PC-3 (cell line): ENCODE results near the gene DROSHA. TPM values are rescaled to one million over a fixed set of nuclear protein-coding genes. Genes with fewer than 3 reads are reported as not detected.

Experiments used
- ATAC-seq: fragments of 200-7000 bp; cut with Tn5 transposase; 2 replicates; pipeline ENCODE4 v1.9.1; 2020; ENCODE audit warnings: mild to moderate bottlenecking, moderate library complexity
- BruUV-seq: library from RNA; stranded (reverse); fragments of 400-500 nt; replicated peaks from 2 replicates; lab custom pipeline; 2021; lab: Mats Ljungman, UMichigan
- CTCF ChIA-PET: fragments of 300-600 bp; sonication (Branson Sonifier 250); formaldehyde crosslinking; loops from one replicate; lab custom pipeline; 2022; ENCODE audit warnings: antibody characterized with exemption; lab: Charles Lee
- POLR2A ChIA-PET: fragments of 300-600 bp; sonication (Branson Sonifier 250); formaldehyde crosslinking; loops from one replicate; lab custom pipeline; 2022; ENCODE audit warnings: antibody characterized with exemption; ENCODE audit not compliant: unreplicated experiment; lab: Charles Lee
- DNase-seq: peaks from one replicate; pipeline ENCODE4 v3.0.0-alpha.2; 2015
- H2AFZ ChIP-seq: fragments of 300-600 bp; sonication (generic); 2 replicates; pipeline ENCODE4 v1.6.0; 2016; ENCODE audit warnings: antibody characterized with exemption, low read length
- H3F3A ChIP-seq: fragments of 300-600 bp; sonication (generic); one replicate; pipeline ENCODE4 v1.6.0; 2017; ENCODE audit warnings: antibody characterized with exemption, low read length, control low read depth, mild to moderate bottlenecking; ENCODE audit not compliant: unreplicated experiment
- H3K27ac ChIP-seq: fragments of 300-600 bp; sonication (generic); 2 replicates; pipeline ENCODE4 v1.5.1; 2016; ENCODE audit warnings: mild to moderate bottlenecking, low read length
- H3K27me3 ChIP-seq: fragments of 300-600 bp; sonication (generic); 2 replicates; pipeline ENCODE4 v1.6.1; 2016; ENCODE audit warnings: low read length, mixed read lengths
- H3K36me3 ChIP-seq: fragments of 300-600 bp; sonication (generic); 2 replicates; pipeline ENCODE4 v1.6.1; 2016; ENCODE audit warnings: low read depth, mixed run types, low read length, mixed read lengths
- H3K4me1 ChIP-seq: fragments of 300-600 bp; sonication (generic); 2 replicates; pipeline ENCODE4 v1.5.1; 2016; ENCODE audit warnings: low read length; ENCODE audit not compliant: insufficient read depth
- H3K4me2 ChIP-seq: fragments of 300-600 bp; sonication (generic); 2 replicates; pipeline ENCODE4 v1.6.0; 2016; ENCODE audit warnings: low read length
- H3K4me3 ChIP-seq: fragments of 300-600 bp; sonication (generic); 2 replicates; pipeline ENCODE4 v1.5.1; 2016; ENCODE audit warnings: mild to moderate bottlenecking, low read length, mixed read lengths
- H3K79me2 ChIP-seq: fragments of 300-600 bp; sonication (generic); 2 replicates; pipeline ENCODE4 v1.6.1; 2017; ENCODE audit warnings: low read length, mixed read lengths
- H3K9ac ChIP-seq: fragments of 300-600 bp; sonication (generic); 2 replicates; pipeline ENCODE4 v1.6.0; 2016; ENCODE audit warnings: mild to moderate bottlenecking, low read length
- H3K9me2 ChIP-seq: fragments of 300-600 bp; sonication (generic); replicated peaks from 2 replicates; pipeline ENCODE4 v1.6.1; 2016; ENCODE audit warnings: mixed run types, low read length, mixed read lengths
- H3K9me3 ChIP-seq: fragments of 300-600 bp; sonication (generic); 2 replicates; pipeline ENCODE4 v1.6.1; 2016; ENCODE audit warnings: low read length, mixed read lengths
- H4K20me1 ChIP-seq: fragments of 300-600 bp; sonication (generic); 2 replicates; pipeline ENCODE4 v1.6.1; 2016; ENCODE audit warnings: low read length, mixed read lengths
- CTCF ChIP-seq: fragments of 300-600 bp; sonication (generic); conservative IDR thresholded peaks from 2 replicates; pipeline ENCODE4 v1.5.1; 2017; ENCODE audit warnings: antibody characterized with exemption, low read depth, mild to moderate bottlenecking, low read length
- EZH2 ChIP-seq: fragments of 300-600 bp; sonication (generic); IDR thresholded peaks from one replicate; pipeline ENCODE4 v1.6.1; 2017; ENCODE audit warnings: antibody characterized with exemption, mild to moderate bottlenecking, low read length; ENCODE audit not compliant: unreplicated experiment
- EZH2phosphoT487 ChIP-seq: fragments of 300-600 bp; sonication (generic); IDR thresholded peaks from 2 replicates; pipeline ENCODE4 v1.6.1; 2018; ENCODE audit warnings: mild to moderate bottlenecking, antibody characterized with exemption, low read length, borderline replicate concordance
- intact Hi-C: fragments of 100-400 bp; cut with micrococcal nuclease; formaldehyde crosslinking; loops from 2 replicates; pipeline ENCODE4 v1.9.0; 2023
- total RNA-seq: library from RNA; depleted of rRNA; stranded (reverse); fragments of >200 nt; gene quantifications from 2 replicates; pipeline ENCODE4 v1.2.3, GENCODE V29; 2014

Gene DROSHA
- total RNA-seq, 1 experiment from 2014 or later: 60.7 TPM

- DNase-seq: no peak
- POLR2A ChIA-PET: no interaction called here
Observed at GRCh38 chr5:31393126-31393525, 138.8 kb downstream of the DROSHA start.

GRCh38 chr5:31392061-31392460 lies 139.8 kb downstream of the DROSHA start:
- no peak overlapping the region for H3K27ac ChIP-seq
- no peak overlapping the region for H3K4me2 ChIP-seq
- intact Hi-C loops: no loop called here
- no peaks in the 10 kb centered on the region for H3K79me2 ChIP-seq
- no peaks in the 10 kb centered on the region for H3F3A ChIP-seq
- H3K4me1 ChIP-seq: peaks cover 5% of the 10 kb centered on the region; the same call in 1 of the 2 replicates
- H4K20me1 ChIP-seq: no peaks in the 10 kb centered on the region
- no peaks in the 10 kb centered on the region for H3K9me2 ChIP-seq
- no peak for ATAC-seq
- ChIA-PET CTCF (no interaction called here), POLR2A (no interaction called here)
- no peaks in the 10 kb centered on the region for H3K9me3 ChIP-seq
- no peak overlapping the region for H3K4me3 ChIP-seq
- H3K9ac ChIP-seq: no peak overlapping the region
- no TSS peak for BruUV-seq
- no peaks in the 10 kb centered on the region for H3K36me3 ChIP-seq
- H3K27me3 ChIP-seq: no peaks in the 10 kb centered on the region
- DNase-seq: no peak
- no peak overlapping the region for H2AFZ ChIP-seq
- TF ChIP-seq EZH2phosphoT487: no peak
- no peak for TF ChIP-seq EZH2
- no peak for TF ChIP-seq CTCF

More at GRCh38 chr5:31393126-31393525, 138.8 kb downstream of the DROSHA start:
- H2AFZ ChIP-seq: no peak overlapping the region
- H3K9me2 ChIP-seq: no peaks in the 10 kb centered on the region
- no peak overlapping the region for H3K27ac ChIP-seq
- intact Hi-C loops: no loop called here
- no peak overlapping the region for H3K4me2 ChIP-seq
- CTCF ChIA-PET: no interaction called here
- H3F3A ChIP-seq: no peaks in the 10 kb centered on the region
- H3K4me3 ChIP-seq: no peak overlapping the region
- BruUV-seq: no TSS peak
- peaks cover 5% of the 10 kb centered on the region; the same call in 1 of the 2 replicates for H3K4me1 ChIP-seq
- H3K9me3 ChIP-seq: no peaks in the 10 kb centered on the region
- H3K27me3 ChIP-seq: no peaks in the 10 kb centered on the region
- no peaks in the 10 kb centered on the region for H4K20me1 ChIP-seq
- H3K9ac ChIP-seq: no peak overlapping the region
- no peak for ATAC-seq
- H3K36me3 ChIP-seq: no peaks in the 10 kb centered on the region
- TF ChIP-seq EZH2 (no peak), CTCF (no peak), EZH2phosphoT487 (no peak)
- no peaks in the 10 kb centered on the region for H3K79me2 ChIP-seq

- Histone ChIP-seq H3K4me1 (no peaks in the 10 kb centered on the region), H3K27me3 (no peaks in the 10 kb centered on the region), H3K9me2 (no peaks in the 10 kb centered on the region), H3F3A (no peaks in the 10 kb centered on the region), H3K9ac (no peak overlapping the region), H4K20me1 (no peaks in the 10 kb centered on the region), H3K79me2 (no peaks in the 10 kb centered on the region), H3K27ac (no peak overlapping the region), H3K4me3 (no peak overlapping the region), H3K36me3 (no peaks in the 10 kb centered on the region), H2AFZ (no peak overlapping the region), H3K9me3 (no peaks in the 10 kb centered on the region), H3K4me2 (no peak overlapping the region)
- ATAC-seq (no peak), DNase-seq (no peak)
- intact Hi-C loops: no loop called here
- TF ChIP-seq EZH2phosphoT487 (no peak), CTCF (no peak), EZH2 (no peak)
- CTCF ChIA-PET: no interaction called here
- BruUV-seq: no TSS peak
- POLR2A ChIA-PET: no interaction called here
Observed at GRCh38 chr5:31390256-31390655, 141.6 kb downstream of the DROSHA start.
